Endothelial cell of umbilical vein (primary cell): ENCODE data around the gene CXCL3. TPM values are rescaled to one million over a fixed set of nuclear protein-coding genes. Genes with fewer than 3 reads are reported as not detected.

ENCODE experiments used
- BruUV-seq: library from RNA; stranded (reverse); fragments of 400-500 nt; replicated peaks from 2 replicates; lab custom pipeline; 2021; lab: Mats Ljungman, UMichigan
- CTCF ChIA-PET: fragments of 300-600, 350-600 bp; sonication (Branson Sonifier 250); formaldehyde crosslinking; loops from one replicate; lab custom pipeline; 2021; ENCODE audit warnings: antibody characterized with exemption, inconsistent platforms; lab: Charles Lee
- POLR2A ChIA-PET: fragments of 300-600, 350-600 bp; sonication (Branson Sonifier 250); formaldehyde crosslinking; loops from one replicate; lab custom pipeline; 2021; ENCODE audit warnings: antibody characterized with exemption, inconsistent platforms; lab: Charles Lee
- DNase-seq: peaks from one replicate; pipeline ENCODE4 v3.0.0-alpha.2; 2011; ENCODE audit warnings: low read depth, low spot score
- FAIRE-seq: peaks from 2 replicates; lab custom pipeline; 2011; peaks lifted over from hg19 to GRCh38; lab: Jason Lieb, UNC
- H2AFZ ChIP-seq: 2 replicates; pipeline ENCODE4 v1.6.0; 2012; ENCODE audit warnings: low read depth, low read length, control low read depth, inconsistent platforms
- H3K27ac ChIP-seq: 2 replicates; pipeline ENCODE4 v1.5.1; 2011; ENCODE audit warnings: low read depth, mild to moderate bottlenecking, control low read depth, low read length, moderate library complexity; ENCODE audit not compliant: insufficient read depth
- H3K27me3 ChIP-seq, 2 experiments: 2 replicates each; pipeline versions ENCODE4 v1.6.0 to v1.6.1; 2011; ENCODE audit warnings: low read length in 2 of 2, mixed read lengths in 1 of 2; ENCODE audit not compliant: control insufficient read depth in 2 of 2, insufficient read depth in 2 of 2
- H3K36me3 ChIP-seq, 2 experiments: 2 replicates in 1 of 2; 3 replicates in 1 of 2; pipeline ENCODE4 v1.5.1; 2011; ENCODE audit warnings: low read length in 2 of 2, mild to moderate bottlenecking in 1 of 2, moderate library complexity in 1 of 2; ENCODE audit not compliant: control insufficient read depth in 2 of 2, insufficient read depth in 2 of 2; ENCODE audit errors: extremely low read depth in 1 of 2
- H3K4me1 ChIP-seq: 3 replicates; pipeline ENCODE4 v1.5.1; 2011; ENCODE audit warnings: mild to moderate bottlenecking, low read length; ENCODE audit not compliant: control insufficient read depth, insufficient read depth; ENCODE audit errors: extremely low read depth
- H3K4me2 ChIP-seq: 2 replicates; pipeline ENCODE4 v1.6.1; 2011; ENCODE audit warnings: low read length, control low read depth, mixed read lengths; ENCODE audit not compliant: insufficient read depth
- H3K4me3 ChIP-seq, 3 experiments: fragments of 200-600 bp in 1 of 3; sonication (generic), shearing (Covaris generic) in 1 of 3; replicated peaks in 1 of 3; 2 replicates each; pipeline ENCODE4 v1.5.1; 2011 to 2016; ENCODE audit warnings: control low read depth in 3 of 3, low read length in 3 of 3, mild to moderate bottlenecking in 2 of 3, inconsistent platforms in 1 of 3, low read depth in 1 of 3, moderate library complexity in 1 of 3; ENCODE audit not compliant: insufficient read depth in 1 of 3
- H3K79me2 ChIP-seq: 2 replicates; pipeline ENCODE4 v1.6.0; 2012; ENCODE audit warnings: low read length, inconsistent platforms; ENCODE audit not compliant: control insufficient read depth, insufficient read depth
- H3K9ac ChIP-seq: replicated peaks from 2 replicates; pipeline ENCODE3; 2011; ENCODE audit warnings: low read length, control low read depth; ENCODE audit not compliant: insufficient read depth; ENCODE audit errors: extremely low read depth
- H3K9me1 ChIP-seq: replicated peaks from 3 replicates; pipeline ENCODE4 v1.6.0; 2011; ENCODE audit warnings: mild to moderate bottlenecking, low read length; ENCODE audit not compliant: control insufficient read depth, insufficient read depth; ENCODE audit errors: extremely low read depth
- H3K9me3 ChIP-seq: replicated peaks from 2 replicates; pipeline ENCODE4 v1.5.1; 2012; ENCODE audit warnings: low read length, inconsistent platforms; ENCODE audit not compliant: control insufficient read depth, insufficient read depth
- H4K20me1 ChIP-seq: replicated peaks from 2 replicates; pipeline ENCODE3; 2011; ENCODE audit warnings: mild to moderate bottlenecking, low read length; ENCODE audit not compliant: control insufficient read depth, insufficient read depth; ENCODE audit errors: extremely low read depth
- CTCF ChIP-seq, 2 donors: IDR thresholded peaks; 1 replicate in 1 of 2; 2 replicates in 1 of 2; pipeline ENCODE4 v1.5.1; 2011; ENCODE audit warnings: low read length in 2 of 2, mild to moderate bottlenecking in 2 of 2, moderate library complexity in 2 of 2, control low read depth in 1 of 2, inconsistent platforms in 1 of 2, low read depth in 1 of 2; ENCODE audit not compliant: insufficient read depth in 1 of 2; ENCODE audit errors: extremely low read depth in 1 of 2
- EZH2 ChIP-seq: IDR thresholded peaks from 2 replicates; pipeline ENCODE4 v1.6.1; 2012; ENCODE audit warnings: borderline replicate concordance, low read depth, mild to moderate bottlenecking, moderate library complexity, low read length, inconsistent platforms; ENCODE audit not compliant: severe bottlenecking
- FOS ChIP-seq: IDR thresholded peaks from 2 replicates; pipeline ENCODE4 v1.6.1; 2011; ENCODE audit warnings: mild to moderate bottlenecking, low read length, moderate library complexity, borderline replicate concordance; ENCODE audit not compliant: insufficient read depth
- GATA2 ChIP-seq: IDR thresholded peaks from 2 replicates; pipeline ENCODE4 v1.7.0; 2011; ENCODE audit warnings: low read depth, mild to moderate bottlenecking, moderate library complexity, mixed read lengths, low read length; ENCODE audit not compliant: insufficient read length, insufficient read depth
- JUN ChIP-seq: IDR thresholded peaks from 2 replicates; pipeline ENCODE4 v1.6.1; 2011; ENCODE audit warnings: borderline replicate concordance, low read depth; ENCODE audit not compliant: insufficient read length, insufficient read depth
- MYC ChIP-seq: IDR thresholded peaks from one replicate; pipeline ENCODE4 v1.6.1; 2011; ENCODE audit warnings: mild to moderate bottlenecking, low read depth, low read length
- POLR2A ChIP-seq: IDR thresholded peaks from 2 replicates; pipeline ENCODE4 v1.6.1; 2012; ENCODE audit warnings: low read depth, mild to moderate bottlenecking, control low read depth, low read length
- POLR2AphosphoS5 ChIP-seq: IDR thresholded peaks from 2 replicates; pipeline ENCODE4 v1.6.1; 2012; ENCODE audit warnings: low read depth, mild to moderate bottlenecking, control low read depth, low read length, moderate library complexity; ENCODE audit not compliant: insufficient read depth
- dilution Hi-C: fragments of 300-500 bp; cut with MboI; formaldehyde crosslinking; loops from one replicate; pipeline ENCODE4 v1.15.0; 2019; ENCODE audit warnings: low sequenced_read_pairs; ENCODE audit not compliant: extremely low pct_ligation_motif_present
- intact Hi-C: fragments of 100-400 bp; cut with micrococcal nuclease; formaldehyde crosslinking; loops from one replicate; pipeline ENCODE4 v1.10.0; 2022
- polyA plus RNA-seq, 4 experiments: library from polyadenylated mRNA; depleted of rRNA in 3 of 4; stranded (reverse) in 3 of 4; unstranded in 1 of 4; fragments of >200 nt; gene quantifications; 2 replicates each; pipeline versions ENCODE4 v1.2.1 to v1.2.3, GENCODE V29; 2011 to 2012; ENCODE audit warnings: missing spikeins in 1 of 4
- total RNA-seq: library from RNA; stranded (reverse); gene quantifications from 2 replicates; pipeline ENCODE4 v1.2.3, GENCODE V29; 2021
- TF ChIP-seq, protein P1 (sequence below): IDR thresholded peaks from 2 replicates; pipeline ENCODE4 v1.6.1; 2011; ENCODE audit not compliant: insufficient read depth, insufficient read length

The CXCL3 gene
- total and polyA plus RNA-seq, 2 donors (not counting 3 experiments of a cell fraction or from before 2014, with no cell fraction given) = 1.1 to 1.3 TPM

GRCh38 chr4:74083546-74083945 is 45.1 kb upstream of the CXCL3 start:
- ChIA-PET POLR2A (no interaction called here), CTCF (no interaction called here)
- DNase-seq (no peak), FAIRE-seq (no peak)
- no TSS peak for BruUV-seq
- no peaks in the 10 kb centered on the region for H3K36me3 ChIP-seq
- intact Hi-C loops = no loop called here
- no peaks in the 10 kb centered on the region for H3K9me3 ChIP-seq
- H3K79me2 ChIP-seq = no peaks in the 10 kb centered on the region
- H4K20me1 ChIP-seq = no peaks in the 10 kb centered on the region
- H3K4me2 ChIP-seq = no peak overlapping the region
- dilution Hi-C loops = no loop called here
- no peak overlapping the region for H2AFZ ChIP-seq
- no peak overlapping the region for H3K27ac ChIP-seq
- no peaks in the 10 kb centered on the region for H3K27me3 ChIP-seq
- TF ChIP-seq FOS = no peak
- no peak for TF ChIP-seq GATA2
- no peak for TF ChIP-seq POLR2A
- no peak for TF ChIP-seq CTCF (IDR thresholded peaks at IDR 0.05; ENCODE audit: extremely low read depth in 1 of 2, insufficient read depth in 1 of 2, low read depth in 1 of 2, low read length in 2 of 2)
- TF ChIP-seq POLR2AphosphoS5 = no peak
- no peak for TF ChIP-seq EZH2
- no peak for TF ChIP-seq MYC
- TF ChIP-seq JUN = no peak
- TF ChIP-seq, protein P1, sequence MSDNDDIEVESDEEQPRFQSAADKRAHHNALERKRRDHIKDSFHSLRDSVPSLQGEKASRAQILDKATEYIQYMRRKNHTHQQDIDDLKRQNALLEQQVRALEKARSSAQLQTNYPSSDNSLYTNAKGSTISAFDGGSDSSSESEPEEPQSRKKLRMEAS = no peak
- H3K4me1 ChIP-seq = no peaks in the 10 kb centered on the region
- no peak overlapping the region for H3K9ac ChIP-seq
- H3K4me3 ChIP-seq = no peak overlapping the region
- no peaks in the 10 kb centered on the region for H3K9me1 ChIP-seq
